ENCODE results near the gene RAD23B.
A peak's percentile ranks its signal among the peaks of the same experiment; 100 is the strongest.

The RAD23B gene

DNA sequence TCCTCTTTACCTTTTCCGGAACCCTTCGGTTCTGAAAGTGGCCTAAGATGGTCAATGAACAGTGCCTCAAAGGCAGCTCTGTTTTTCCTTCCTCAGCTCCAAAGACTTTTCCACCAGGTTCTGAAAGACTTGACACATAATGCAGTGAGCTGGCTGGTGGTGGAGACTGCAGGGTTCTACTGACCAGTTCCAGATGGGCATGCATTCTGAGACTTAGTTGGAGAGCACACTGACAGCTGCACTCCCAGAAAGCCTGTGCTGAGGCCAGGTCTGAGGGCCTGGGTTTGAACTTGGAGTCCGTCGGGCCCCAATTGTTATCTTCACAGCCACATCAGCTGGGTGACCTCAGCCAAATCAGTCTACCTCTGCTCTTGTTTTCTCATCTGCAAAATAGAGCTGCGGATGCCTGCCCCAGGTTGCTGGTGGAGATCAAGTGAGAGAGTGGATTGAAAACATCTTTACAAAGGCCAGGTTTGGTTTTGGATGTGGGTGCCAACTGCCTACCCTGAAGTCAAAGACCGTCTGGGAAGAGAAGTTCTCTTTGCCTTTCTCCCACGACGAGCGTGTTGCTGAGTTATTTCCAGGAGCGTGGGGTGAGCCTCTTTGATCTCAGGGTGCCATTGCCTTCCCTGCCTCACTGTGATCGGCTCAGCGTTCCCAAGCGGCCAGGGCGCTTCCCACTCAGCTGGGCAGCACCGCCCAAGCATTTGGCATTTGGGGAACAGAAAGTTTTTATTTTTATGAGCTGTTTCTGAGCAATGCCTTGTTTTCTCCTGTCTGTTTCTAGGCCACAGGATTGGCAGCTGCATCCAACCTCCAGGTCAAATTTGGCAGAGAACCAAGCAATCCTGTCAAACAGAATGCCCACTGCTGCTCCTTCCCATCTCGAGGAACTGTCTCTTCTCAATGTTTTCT lies 54.9 kb downstream of the RAD23B start:
- no peak for DNase-seq

DNA sequence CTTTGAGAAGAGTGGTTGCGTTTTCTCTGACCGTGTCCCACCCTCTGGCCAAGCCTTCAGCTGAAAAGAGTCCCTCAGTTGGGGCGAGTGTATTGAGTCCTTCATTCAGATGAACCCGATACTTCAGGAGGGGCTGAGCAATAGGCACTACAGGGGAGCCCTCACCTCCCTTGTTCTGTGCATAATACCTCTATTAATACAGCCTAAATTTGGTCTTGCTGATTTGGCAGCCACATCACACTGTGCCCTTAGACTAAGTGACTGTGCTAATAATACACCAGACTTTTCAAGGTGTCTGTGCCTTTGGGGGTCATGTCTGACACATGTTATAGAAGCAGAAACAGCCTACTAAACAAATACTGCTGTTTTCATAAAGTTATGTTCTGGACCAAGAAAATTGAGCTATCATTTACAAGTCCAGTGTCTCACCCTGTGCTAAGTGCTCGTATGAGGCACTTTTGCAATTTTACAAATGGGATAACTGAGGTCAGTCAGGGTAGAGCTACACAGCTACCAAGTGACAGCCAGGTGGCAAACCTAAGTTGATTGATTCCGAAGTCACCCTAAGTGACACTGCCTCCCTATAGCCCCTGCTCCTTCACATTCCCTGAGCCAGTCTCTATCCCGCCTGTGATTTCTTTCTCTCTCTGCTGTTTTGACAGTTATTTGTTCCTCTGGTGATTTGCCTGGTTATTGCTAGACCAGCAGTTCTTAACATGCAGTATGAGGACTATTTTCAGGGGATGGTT lies 56.0 kb downstream of the RAD23B start:
- no peak for DNase-seq

DNA sequence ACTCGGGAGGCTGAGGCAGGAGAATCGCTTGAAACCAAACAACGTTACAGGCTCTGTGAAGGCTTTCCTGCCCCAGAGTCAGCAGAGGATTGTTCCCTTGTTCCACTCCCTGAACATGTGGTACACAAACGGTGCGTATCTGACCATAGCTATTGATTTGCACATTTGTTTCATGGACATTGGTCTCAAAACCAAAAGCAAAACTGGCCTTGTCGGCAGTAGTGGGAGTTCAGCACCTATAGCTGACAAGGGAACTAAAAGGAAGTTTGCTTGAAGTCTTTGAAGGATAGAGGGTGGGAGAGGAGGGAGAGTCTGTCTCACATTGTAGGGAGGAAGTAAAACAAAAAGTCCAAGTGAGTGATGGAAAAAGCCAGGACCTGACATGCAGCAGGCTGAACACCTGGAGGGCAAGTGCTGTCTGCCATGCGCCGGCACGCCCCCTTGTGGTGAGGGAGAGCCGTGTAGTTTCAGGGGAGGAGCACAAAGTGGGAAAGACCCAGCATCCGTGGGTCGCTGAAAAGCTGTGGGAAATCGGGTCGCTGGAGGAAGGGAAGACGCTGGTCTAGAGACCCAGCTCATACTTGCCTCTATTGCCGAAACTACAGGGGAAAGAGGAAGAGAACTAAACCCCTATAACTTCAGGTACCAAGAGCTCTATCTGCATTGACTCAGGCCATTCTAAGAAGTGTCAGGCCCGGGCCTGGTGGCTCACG lies 58.0 kb downstream of the RAD23B start:
- peak; percentile 52 to 75 (median 73) for DNase-seq

DNA sequence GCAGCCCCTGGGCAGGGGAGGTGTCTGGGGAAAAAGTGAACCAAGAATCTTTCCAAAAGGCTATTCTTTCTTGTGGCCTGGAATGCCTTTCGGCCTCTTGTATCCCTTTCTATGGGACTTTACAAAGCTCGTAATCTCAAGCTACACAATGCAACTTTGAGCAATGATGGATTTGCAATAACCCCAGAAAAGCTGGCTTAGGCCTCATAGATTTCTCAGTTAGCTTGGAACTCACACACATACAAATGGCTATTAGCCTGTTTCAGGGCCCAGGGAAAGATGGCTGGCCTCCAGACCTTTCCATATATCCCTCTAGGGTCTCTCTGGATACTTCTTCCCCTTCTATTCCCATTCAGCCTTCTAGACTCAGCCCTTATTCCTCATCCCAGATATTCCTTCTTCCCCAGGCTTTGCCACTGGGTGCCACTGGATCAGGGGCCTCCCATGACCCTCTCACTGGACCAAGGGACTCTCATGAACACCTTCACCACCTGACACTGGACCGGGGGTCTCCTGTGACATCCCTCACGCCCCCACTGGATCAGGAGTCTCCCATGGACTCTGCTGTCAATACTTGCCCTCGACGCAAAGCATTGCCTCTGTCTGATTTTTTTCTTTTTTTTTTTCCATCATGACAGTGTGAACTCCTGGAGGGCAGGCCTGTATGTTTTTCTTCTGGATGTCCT lies 59.5 kb downstream of the RAD23B start:
- DNase-seq = no peak

- no peak for DNase-seq
Measured at GRCh38 chr9:107345327-107345726, 62.2 kb downstream of the RAD23B start.

- DNase-seq = no peak
Measured at GRCh38 chr9:107348836-107349235, 65.8 kb downstream of the RAD23B start.

- DNase-seq = no peak
Measured at GRCh38 chr9:107350443-107350842, 67.4 kb downstream of the RAD23B start.

- DNase-seq = no peak
Measured at GRCh38 chr9:107351382-107352045, 68.4 kb downstream of the RAD23B start.

DNA sequence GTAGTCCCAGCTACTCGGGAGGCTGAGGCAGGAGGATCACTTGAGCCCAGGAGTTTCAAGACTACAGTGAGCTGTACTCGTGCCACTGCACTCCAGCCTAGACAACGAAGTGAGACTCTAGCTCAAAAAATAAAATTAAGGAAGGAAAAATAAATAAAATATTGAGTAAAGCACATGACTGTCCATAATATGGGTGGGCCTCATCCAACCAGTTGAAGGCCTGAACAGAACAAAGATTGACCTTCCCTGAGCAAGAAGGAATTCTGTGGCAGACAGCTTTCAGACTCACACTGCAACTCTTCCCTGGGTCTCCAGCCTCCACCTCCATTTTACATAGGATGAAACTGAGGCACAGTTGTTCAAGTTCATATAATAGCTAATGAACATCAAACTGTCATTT lies 72.3 kb downstream of the RAD23B start:
- DNase-seq = no peak

GRCh38 chr9:107358986-107359385 lies 75.9 kb downstream of the RAD23B start:
- no peak for DNase-seq

- no peak for DNase-seq
Measured at GRCh38 chr9:107360098-107360497, 77.0 kb downstream of the RAD23B start.

DNA sequence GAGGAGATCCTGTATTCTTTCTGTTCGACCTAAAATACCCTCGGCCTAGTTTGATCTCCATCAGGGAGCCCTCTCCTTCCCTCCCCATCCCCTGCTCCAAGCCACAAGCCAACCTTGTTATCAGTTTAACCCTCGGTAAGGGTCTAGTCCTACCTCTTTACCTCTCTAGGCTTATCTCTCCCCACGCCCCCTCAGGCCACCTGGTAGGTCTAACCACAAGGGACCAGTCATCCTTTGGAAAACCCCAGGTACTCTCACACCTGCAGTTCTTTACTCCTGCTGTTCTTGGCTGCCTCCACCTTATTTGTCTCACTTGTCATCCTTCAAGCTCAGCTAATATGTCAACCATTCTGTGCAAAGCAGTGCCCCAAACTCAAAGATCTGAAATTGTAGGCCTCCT lies 78.7 kb downstream of the RAD23B start:
- no peak for DNase-seq

DNA sequence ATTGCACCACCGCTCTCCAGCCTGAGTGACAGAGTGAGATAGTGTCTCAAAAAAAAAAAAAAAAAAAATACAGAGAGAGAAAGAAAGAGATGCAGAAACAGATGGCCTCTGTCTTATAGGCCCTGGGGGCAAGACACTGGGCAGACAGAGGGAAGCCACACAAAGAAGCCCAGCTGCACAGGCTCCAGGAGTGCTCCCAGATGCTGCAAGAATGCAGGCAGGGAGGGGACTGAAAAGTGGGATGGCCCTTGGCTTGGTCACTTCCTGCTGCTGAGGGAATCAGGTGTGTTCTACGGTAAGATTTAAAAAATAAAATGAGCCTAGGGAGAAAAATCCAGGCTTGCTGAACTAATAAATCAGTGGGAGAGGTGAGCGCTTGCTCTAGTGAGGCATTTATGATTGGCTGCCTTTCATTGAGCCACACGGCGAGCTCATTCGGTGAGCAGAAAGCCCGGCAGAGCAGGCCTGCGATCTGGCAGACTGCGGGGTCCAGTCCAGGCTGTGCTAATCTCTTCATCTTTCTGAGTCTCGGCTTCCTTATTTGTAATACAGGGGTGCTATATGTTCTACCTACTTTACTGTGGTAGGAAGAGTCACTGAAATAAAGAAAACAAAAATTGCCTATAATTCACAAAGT lies 80.6 kb downstream of the RAD23B start:
- no peak for DNase-seq

GRCh38 chr9:107367727-107368502 lies 84.8 kb downstream of the RAD23B start:
- DNase-seq = no peak

DNA sequence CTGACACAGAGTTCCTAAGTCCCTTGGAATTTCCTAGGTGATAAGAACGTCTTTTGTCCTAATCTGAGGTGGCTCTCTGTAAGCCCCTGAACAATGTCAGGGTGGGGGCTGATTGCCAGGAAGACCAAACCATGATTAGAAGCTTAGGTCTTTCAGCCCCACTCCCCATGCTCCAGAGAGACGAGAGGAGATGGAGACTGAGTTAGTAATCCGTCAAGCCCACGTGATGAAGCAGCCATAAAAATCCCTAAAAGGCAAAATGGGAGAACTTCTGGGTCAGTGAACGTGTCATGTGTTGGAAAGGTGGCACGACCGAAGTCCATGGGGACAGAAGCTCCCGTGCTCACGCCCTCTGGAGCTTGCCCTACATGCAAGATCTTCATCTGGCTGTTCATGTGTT lies 85.6 kb downstream of the RAD23B start:
- DNase-seq = no peak

GRCh38 chr9:107373809-107374208 lies 90.7 kb downstream of the RAD23B start:
- no peak for DNase-seq

GRCh38 chr9:107375001-107375400 lies 91.9 kb downstream of the RAD23B start:
- DNase-seq = no peak

DNA sequence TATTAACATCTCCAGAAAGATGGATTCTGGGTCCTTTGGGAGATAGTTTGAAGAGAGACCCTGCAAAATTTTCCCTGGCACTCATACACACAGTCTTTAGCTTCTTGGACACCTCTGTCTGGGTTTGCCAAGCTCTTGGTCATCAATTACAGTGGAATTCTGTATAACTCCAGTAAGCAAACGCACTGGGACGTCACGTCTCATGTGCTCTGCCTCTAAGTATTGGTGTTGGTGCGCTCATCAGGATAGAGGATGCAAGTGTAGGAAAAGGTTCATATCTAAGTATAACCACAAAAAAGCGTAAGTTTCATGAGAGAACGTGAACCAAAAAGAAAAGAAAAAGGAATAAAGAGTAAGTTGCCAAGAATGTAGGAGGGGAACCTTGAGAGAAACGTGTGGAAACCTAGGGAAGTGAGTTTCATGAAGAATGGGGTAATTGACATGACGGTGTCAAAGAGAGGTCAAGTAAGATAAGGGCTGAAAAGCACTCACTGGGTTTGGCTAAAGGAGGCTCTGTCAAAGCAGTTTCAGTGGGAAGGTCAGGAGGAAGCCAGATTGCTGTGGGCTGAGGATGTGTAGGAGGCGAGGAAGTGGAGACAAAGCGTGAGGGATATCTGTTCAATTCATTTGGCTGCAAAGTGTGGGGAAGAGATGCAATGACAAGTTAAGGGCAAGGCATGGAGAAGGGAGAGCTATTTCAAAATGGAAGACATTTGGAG lies 92.7 kb downstream of the RAD23B start:
- no peak for DNase-seq

- DNase-seq = no peak
Measured at GRCh38 chr9:107378006-107378405, 94.9 kb downstream of the RAD23B start.

All from T-helper 2 cell (primary cell).